ENCODE results near the gene SPINK4.

DNA sequence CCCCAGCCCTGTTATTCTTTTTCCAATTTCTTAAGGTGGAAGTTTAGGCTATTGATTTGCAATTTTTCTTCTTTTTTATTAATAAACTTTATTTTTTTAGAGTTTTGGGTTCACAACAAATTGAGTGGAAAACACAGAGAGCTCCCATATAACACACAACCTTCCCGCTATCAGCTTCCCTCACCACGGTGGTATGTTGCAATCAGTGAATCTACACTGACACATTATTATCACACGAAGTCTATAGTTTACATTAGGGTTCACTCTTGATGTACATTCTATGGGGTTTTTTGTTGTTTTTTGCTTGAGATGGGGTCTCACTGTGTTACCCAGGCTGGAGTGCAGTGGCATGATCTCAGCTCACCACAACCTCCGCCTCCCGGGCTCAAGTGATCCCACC, 45.5 kb downstream of the SPINK4 start:
- TF ChIP-seq, protein P1, sequence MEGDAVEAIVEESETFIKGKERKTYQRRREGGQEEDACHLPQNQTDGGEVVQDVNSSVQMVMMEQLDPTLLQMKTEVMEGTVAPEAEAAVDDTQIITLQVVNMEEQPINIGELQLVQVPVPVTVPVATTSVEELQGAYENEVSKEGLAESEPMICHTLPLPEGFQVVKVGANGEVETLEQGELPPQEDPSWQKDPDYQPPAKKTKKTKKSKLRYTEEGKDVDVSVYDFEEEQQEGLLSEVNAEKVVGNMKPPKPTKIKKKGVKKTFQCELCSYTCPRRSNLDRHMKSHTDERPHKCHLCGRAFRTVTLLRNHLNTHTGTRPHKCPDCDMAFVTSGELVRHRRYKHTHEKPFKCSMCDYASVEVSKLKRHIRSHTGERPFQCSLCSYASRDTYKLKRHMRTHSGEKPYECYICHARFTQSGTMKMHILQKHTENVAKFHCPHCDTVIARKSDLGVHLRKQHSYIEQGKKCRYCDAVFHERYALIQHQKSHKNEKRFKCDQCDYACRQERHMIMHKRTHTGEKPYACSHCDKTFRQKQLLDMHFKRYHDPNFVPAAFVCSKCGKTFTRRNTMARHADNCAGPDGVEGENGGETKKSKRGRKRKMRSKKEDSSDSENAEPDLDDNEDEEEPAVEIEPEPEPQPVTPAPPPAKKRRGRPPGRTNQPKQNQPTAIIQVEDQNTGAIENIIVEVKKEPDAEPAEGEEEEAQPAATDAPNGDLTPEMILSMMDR (IDR thresholded peaks at IDR 0.05; ENCODE audit: poor library complexity) = no peak
- TF ChIP-seq EZH2phosphoT487 (IDR thresholded peaks at IDR 0.05; ENCODE audit: low read depth, severe bottlenecking, unreplicated experiment) = no peak
